ENCODE measurements around the gene CENPS. TPM values are rescaled to one million over a fixed set of nuclear protein-coding genes. Genes with fewer than 3 reads are reported as not detected.
A peak's percentile ranks its signal among the peaks of the same experiment; 100 is the strongest.
"Not testable (repeated sequence)": the region's sequence is repeated elsewhere in the genome, so short reads cannot be mapped to it uniquely, and the experiment has no call there.

Gene CENPS
- total RNA-seq, 2 experiments from 2014 or later, result 16.1 to 20.7 TPM

DNA sequence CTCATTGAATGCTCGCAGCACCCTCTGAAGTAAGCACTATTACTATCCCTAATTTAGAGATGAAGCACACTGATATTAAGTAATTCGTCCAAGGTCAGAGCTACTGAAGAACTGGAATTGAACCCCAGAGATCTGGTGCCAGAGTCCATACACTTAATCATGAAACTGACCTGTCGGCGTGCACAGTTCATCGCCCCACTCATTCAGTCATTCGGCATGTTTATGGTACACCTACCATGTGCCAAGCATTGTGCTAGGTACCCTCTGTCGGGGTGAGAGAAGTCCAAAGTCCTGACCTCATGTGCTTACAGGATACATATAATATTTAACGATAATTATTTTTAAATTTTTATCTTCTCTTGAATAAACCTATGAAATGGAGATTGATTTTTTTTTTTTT is 5.6 kb upstream of the CENPS start:
- POLR2A ChIA-PET, result no interaction called here
- Mint-ChIP-seq H3K27ac (no peak overlapping the region), H3K4me1 (peaks cover 11% of the 10 kb centered on the region), H3K36me3 (ENCODE audit: low read depth) (peaks cover 7% of the 10 kb centered on the region), H3K27me3 (no peaks in the 10 kb centered on the region), H3K9me3 (no peaks in the 10 kb centered on the region), H3K4me3 (no peak overlapping the region)
- DNase-seq, result no peak
- CTCF ChIA-PET, result no interaction called here

DNA sequence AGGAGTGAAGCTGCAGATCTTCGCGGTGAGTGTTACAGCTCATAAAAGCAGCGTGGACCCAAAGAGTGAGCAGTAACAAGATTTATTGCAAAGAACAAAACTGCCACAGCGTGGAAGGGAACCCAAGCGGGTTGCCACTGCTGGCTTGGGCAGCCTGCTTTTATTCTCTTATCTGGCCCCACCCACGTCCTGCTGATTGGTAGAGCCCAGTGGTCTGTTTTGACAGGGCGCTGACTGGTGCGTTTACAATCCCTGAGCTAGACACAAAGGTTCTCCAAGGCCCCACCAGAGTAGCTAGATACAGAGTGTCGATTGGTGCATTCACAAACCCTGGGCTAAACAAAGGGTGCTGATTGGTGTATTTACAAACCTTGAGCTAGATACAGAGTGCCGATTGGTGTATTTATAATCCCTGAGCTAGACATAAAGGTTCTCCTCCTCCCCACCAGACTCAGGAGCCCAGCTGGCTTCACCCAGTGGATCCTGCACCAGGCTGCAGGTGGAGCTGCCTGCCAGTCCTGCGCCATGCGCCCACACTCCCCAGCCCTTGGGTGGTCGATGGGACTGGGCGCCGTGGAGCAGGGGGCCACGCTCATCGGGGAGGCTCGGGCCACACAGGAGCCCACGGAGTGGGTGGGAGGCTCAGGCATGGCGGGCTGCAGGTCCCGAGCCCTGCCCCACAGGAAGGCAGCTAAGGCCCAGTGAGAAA is 4.3 kb upstream of the CENPS start:
- H3K4me3 Mint-ChIP-seq; H3K9me3 Mint-ChIP-seq; H3K36me3 Mint-ChIP-seq (ENCODE audit: low read depth); POLR2A ChIA-PET; DNase-seq; H3K27me3 Mint-ChIP-seq; H3K27ac Mint-ChIP-seq: not testable (repeated sequence)
- CTCF ChIA-PET, result interaction anchor here (1.1 kb wide), 1 partner anchor 216 kb away, joined by 3 read pairs; the partner anchor contains the start of gene KIF1B
- H3K4me1 Mint-ChIP-seq, result peaks cover 19% of the 10 kb centered on the region

DNA sequence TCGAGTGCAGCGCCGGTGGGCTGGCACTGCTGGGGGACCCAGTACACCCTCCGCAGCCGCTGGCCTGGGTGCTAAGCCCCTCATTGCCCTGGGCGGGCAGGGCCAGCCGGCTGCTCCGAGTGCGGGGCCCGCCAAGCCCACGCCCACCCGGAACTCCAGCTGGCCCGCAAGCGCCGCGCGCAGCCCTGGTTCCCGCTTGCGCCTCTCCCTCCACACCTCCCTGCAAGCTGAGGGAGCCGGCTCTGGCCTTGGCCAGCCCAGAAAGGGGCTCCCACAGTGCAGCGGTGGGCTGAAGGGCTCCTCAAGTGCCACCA is 3.7 kb upstream of the CENPS start:
- H3K27me3 Mint-ChIP-seq; H3K4me3 Mint-ChIP-seq; H3K36me3 Mint-ChIP-seq (ENCODE audit: low read depth); H3K27ac Mint-ChIP-seq; H3K9me3 Mint-ChIP-seq; POLR2A ChIA-PET; DNase-seq: not testable (repeated sequence)
- peaks cover 24% of the 10 kb centered on the region for H3K4me1 Mint-ChIP-seq
- CTCF ChIA-PET, result interaction anchor here (1.1 kb wide), 1 partner anchor 216 kb away, joined by 3 read pairs; the partner anchor contains the start of gene KIF1B

DNA sequence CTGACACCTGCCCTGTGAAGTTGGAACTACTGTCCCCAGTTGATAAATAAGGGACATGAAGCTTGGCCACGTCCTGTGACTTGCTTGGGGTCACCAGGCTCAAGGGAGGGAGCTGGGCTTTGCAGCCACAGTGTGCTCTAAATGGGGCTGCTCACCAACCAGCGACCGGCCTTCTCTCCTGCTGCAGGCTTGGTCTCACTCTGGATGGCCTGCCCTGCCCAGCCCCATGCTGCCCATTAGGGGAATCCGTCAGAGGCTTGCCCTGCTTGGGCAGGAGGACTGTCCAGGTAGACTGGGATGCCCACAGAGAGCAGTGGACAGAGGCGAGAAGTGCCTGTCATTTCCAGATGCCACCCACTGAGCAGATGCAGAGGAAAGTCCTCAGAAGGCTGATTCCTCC is 1.2 kb upstream of the CENPS start:
- Mint-ChIP-seq H3K27ac (peak overlapping the region; percentile 91), H3K36me3 (ENCODE audit: low read depth) (no peaks in the 10 kb centered on the region), H3K4me3 (peak overlapping the region; percentile 82), H3K9me3 (no peaks in the 10 kb centered on the region), H3K4me1 (peaks cover 31% of the 10 kb centered on the region), H3K27me3 (no peaks in the 10 kb centered on the region)
- ChIA-PET POLR2A (no interaction called here), CTCF (interaction anchor here (0.6 to 4.6 kb wide), 11 partner anchors 13 to 556 kb away, joined by 3 to 61 read pairs (median 4); partner anchors contain the start of genes KIF1B, LZIC and NMNAT1)
- DNase-seq, result no peak

DNA sequence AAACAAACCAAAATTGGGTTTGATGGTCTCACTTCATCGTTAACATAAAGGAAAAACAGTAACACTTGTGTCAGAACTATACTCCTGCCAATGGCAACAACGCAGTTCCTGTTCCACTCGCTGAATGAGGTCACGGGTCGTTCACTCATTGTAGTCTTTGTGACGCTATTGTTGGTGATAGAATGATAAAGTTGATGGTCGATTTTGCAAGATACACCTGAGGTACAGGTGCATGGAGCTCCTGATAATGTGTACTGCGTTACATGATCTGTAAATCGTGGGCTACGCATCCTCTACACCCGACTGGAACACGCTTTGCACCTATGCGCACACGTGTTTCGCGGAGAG is 391 bp upstream of the CENPS start:
- Mint-ChIP-seq H3K4me3 (peak overlapping the region; percentile 82), H3K4me1 (peaks cover 31% of the 10 kb centered on the region), H3K27ac (peak overlapping the region; percentile 91), H3K27me3 (no peaks in the 10 kb centered on the region), H3K9me3 (no peaks in the 10 kb centered on the region), H3K36me3 (ENCODE audit: low read depth) (no peaks in the 10 kb centered on the region)
- POLR2A ChIA-PET, result interaction anchor here (0.7 kb wide), 1 partner anchor 359 kb away, joined by 3 read pairs; no protein-coding TSS in a partner anchor
- CTCF ChIA-PET, result interaction anchor here (0.6 to 4.6 kb wide), 26 partner anchors 14 to 486 kb away, joined by 3 to 61 read pairs (median 4); partner anchors contain the start of genes DFFA, KIF1B and PGD
- DNase-seq, result peak; percentile 47

DNA sequence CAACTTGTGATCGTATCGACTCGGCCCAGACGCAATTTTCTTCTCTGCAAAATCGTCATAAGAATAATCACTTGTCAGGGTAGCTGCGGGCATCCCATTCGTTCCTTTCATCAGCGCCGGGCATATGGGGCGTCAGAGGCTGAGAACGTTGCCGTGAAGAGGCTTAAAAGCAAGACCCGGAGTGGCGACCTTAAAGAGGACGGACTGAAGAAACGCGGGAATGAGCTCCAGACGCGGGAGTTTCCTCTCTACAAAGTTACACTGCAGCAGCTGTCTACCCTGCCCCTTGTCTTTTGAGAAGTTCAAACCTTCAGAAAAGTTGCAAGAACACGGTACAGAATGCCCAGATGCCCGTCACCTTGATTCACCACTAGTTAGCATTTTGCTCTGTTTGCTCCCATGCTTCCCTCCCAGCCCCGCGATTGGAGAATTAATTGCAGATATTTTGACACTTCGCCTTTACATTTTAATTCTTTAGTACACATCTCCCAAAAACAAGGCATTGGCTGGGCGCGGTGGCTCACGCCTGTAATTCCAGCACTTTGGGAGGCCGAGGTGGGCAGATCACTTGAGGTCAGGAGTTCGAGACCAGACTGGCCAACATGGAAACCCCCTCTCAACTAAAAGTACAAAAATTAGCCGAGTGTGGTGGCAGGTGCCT is 967 bp downstream of the CENPS start:
- Mint-ChIP-seq H3K36me3 (ENCODE audit: low read depth) (no peaks in the 10 kb centered on the region), H3K9me3 (no peaks in the 10 kb centered on the region), H3K4me1 (peaks cover 31% of the 10 kb centered on the region), H3K27ac (peak overlapping the region; percentile 82), H3K27me3 (no peaks in the 10 kb centered on the region), H3K4me3 (peak overlapping the region; percentile 82)
- ChIA-PET CTCF (interaction anchor here (0.8 to 4.6 kb wide), 13 partner anchors 14 to 547 kb away, joined by 3 to 61 read pairs (median 5); partner anchors contain the start of genes DFFA, KIF1B, LZIC and NMNAT1), POLR2A (no interaction called here)
- DNase-seq, result peak; percentile 22

DNA sequence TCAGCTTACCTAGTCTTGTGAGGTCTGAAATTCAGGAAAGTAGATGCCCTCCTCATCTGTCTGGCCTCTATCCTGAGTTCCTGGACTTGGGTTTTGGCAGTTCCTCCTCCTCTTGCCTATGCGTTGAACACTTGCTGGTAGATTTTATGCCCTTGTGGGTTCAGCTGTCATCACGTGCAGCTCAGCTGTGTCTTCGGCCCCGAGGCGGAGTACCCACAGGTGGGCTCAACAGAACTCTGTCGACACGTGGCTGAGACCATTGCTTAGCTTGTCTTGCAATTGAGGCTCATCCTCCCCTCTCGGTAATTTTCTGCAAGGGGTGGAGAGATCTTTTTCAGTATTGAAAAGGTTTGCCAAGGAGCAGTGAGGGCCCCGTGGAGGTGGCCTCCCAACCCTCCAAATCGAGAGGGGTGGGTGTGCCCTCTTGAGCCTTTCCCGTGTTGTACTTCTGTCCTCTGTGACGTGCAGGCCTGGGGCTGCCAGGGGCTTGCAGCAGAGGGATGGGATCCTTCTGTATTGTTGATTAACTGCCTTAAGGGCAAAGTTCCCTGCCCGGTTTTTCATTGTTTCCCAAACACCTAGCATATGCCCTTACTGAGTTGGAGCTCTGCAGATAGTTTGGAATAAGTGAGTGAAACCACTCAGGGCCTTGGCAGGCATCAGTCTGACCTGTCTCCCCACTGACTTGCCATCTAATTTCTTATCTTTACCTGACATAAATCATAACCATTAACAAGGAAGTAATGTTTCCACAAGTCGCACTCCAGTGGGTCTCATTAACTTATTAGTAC is 2.9 kb downstream of the CENPS start:
- Mint-ChIP-seq H3K27ac (no peak overlapping the region), H3K4me3 (no peak overlapping the region), H3K9me3 (no peaks in the 10 kb centered on the region), H3K4me1 (peaks cover 25% of the 10 kb centered on the region), H3K27me3 (no peaks in the 10 kb centered on the region), H3K36me3 (ENCODE audit: low read depth) (no peaks in the 10 kb centered on the region)
- CTCF ChIA-PET, result interaction anchor here (1.1 to 4.6 kb wide), 3 partner anchors 25 to 805 kb away, joined by 3 to 61 read pairs (median 4); no protein-coding TSS in a partner anchor
- no peak for DNase-seq
- POLR2A ChIA-PET, result no interaction called here

DNA sequence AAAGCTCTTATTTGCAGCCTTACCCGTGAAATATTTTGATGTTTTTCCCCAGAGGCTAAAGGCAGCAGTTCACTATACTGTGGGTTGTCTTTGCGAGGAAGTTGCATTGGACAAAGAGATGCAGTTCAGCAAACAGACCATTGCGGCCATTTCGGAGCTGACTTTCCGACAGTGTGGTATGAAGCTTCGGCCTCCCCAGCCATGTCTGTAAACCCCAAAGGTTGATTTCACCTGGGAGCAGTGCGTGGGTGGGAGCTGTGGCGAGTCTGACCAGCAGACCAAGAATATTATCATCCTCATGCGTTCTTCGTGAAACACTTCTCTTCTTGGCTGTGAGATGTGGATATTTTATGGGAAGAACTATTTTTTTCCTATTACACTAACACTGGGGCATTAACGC is 3.6 kb downstream of the CENPS start:
- H3K4me1 Mint-ChIP-seq, result peaks cover 23% of the 10 kb centered on the region
- no peaks in the 10 kb centered on the region for H3K36me3 Mint-ChIP-seq (ENCODE audit: low read depth)
- ChIA-PET CTCF (interaction anchor here (1.1 to 1.4 kb wide), 2 partner anchors 23 to 24 kb away, joined by 3 read pairs; no protein-coding TSS in a partner anchor), POLR2A (no interaction called here)
- H3K27ac Mint-ChIP-seq, result no peak overlapping the region
- no peaks in the 10 kb centered on the region for H3K9me3 Mint-ChIP-seq
- H3K27me3 Mint-ChIP-seq, result no peaks in the 10 kb centered on the region
- H3K4me3 Mint-ChIP-seq, result no peak overlapping the region
- no peak for DNase-seq

DNA sequence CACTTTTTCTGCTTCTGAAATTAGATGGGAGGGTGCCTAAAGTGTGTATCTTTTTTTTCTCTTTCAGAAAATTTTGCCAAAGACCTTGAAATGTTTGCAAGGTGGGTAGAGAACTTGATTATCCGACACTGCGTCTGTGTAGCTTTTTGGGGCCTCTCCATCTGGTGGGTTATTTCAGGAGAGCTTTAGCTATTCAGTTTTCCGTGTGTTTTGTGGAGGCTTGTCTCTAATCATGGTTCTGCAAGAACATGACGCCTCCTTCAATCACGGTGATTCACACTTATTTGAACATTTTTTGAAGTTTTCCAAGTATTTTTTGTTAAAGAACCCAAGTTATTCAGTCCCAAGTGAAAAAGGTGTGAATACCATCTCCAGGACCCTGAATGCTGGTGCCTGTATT is 4.4 kb downstream of the CENPS start:
- Mint-ChIP-seq H3K9me3 (no peaks in the 10 kb centered on the region), H3K4me3 (no peak overlapping the region), H3K4me1 (peaks cover 20% of the 10 kb centered on the region), H3K27me3 (no peaks in the 10 kb centered on the region), H3K27ac (no peak overlapping the region), H3K36me3 (ENCODE audit: low read depth) (no peaks in the 10 kb centered on the region)
- POLR2A ChIA-PET, result no interaction called here
- no peak for DNase-seq
- CTCF ChIA-PET, result interaction anchor here (1.1 to 1.4 kb wide), 2 partner anchors 22 to 23 kb away, joined by 3 read pairs; no protein-coding TSS in a partner anchor

DNA sequence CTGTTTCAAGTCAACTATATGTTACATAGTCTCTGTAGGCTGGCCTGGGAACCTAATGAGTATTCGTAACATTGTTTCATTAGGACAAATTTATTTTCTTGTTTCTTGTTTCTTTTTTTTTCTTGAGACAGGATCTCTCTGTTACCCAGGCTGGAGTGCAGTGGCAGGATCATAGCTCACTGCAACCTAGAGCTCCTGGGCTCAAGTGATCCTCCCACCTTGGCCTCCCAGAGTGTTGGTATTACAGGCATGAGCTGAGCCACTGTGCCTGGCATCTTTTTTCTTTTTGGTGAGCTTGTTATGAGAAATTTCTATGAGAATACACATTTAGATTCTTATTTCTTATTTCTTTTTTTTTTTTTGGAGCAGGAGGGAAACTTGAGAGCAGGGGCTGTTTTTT is 6.8 kb downstream of the CENPS start:
- ChIA-PET POLR2A (no interaction called here), CTCF (interaction anchor here (0.7 to 1.8 kb wide), 4 partner anchors 9 to 67 kb away, joined by 3 to 5 read pairs (median 4); no protein-coding TSS in a partner anchor)
- no peak for DNase-seq
- Mint-ChIP-seq H3K36me3 (ENCODE audit: low read depth) (peaks cover 6% of the 10 kb centered on the region), H3K4me3 (no peak overlapping the region), H3K27ac (no peak overlapping the region), H3K9me3 (no peaks in the 10 kb centered on the region), H3K4me1 (peaks cover 2% of the 10 kb centered on the region), H3K27me3 (no peaks in the 10 kb centered on the region)

DNA sequence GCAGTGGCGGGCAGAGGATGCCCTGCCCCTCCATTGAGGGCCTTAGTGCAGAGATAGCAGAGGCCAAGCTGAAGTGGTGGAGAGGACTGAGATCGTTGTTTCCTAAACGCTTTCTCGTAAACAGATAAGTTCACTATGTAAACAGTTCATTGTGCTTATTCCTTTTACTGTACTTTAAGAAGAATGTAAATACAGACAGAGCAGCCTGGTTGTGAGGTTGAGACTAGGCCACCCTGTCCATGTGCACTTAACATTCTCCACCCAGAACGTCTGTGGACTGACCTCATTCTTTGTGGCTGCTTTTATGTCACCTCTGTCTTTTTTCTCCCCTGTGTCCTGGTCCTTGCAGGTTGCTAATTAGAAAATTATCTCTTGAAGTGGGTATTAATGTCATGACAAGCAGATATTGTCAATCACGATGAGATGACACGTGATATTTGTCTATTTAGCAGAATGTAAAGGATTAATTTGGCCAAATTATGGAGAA is 8.5 kb downstream of the CENPS start:
- Mint-ChIP-seq H3K4me1 (no peaks in the 10 kb centered on the region), H3K27me3 (no peaks in the 10 kb centered on the region), H3K9me3 (no peaks in the 10 kb centered on the region), H3K27ac (no peak overlapping the region), H3K4me3 (no peak overlapping the region), H3K36me3 (ENCODE audit: low read depth) (peaks cover 6% of the 10 kb centered on the region)
- DNase-seq, result no peak
- CTCF ChIA-PET, result interaction anchor here (0.8 kb wide), 1 partner anchor 15 kb away, joined by 3 read pairs; no protein-coding TSS in a partner anchor
- POLR2A ChIA-PET, result no interaction called here

DNA sequence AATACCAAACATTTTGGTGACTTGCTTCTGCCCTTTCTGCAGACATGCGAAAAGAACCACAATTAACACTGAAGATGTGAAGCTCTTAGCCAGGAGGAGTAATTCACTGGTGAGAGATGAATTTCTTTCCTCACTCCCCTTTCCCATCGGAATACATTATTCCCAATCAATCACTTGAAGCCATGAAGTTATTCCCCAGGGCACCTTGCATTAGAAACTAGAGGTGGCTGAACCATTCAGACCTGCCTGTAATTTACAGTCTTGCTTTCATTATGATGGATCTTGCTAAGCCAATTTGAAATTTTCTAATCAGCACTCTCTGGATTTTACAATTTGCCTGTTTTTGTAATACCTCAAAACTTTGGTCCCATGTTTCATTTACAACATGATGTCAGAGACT is 10.1 kb downstream of the CENPS start:
- Mint-ChIP-seq H3K4me3 (no peak overlapping the region), H3K27ac (no peak overlapping the region), H3K4me1 (no peaks in the 10 kb centered on the region), H3K36me3 (ENCODE audit: low read depth) (peaks cover 8% of the 10 kb centered on the region), H3K27me3 (no peaks in the 10 kb centered on the region), H3K9me3 (no peaks in the 10 kb centered on the region)
- ChIA-PET POLR2A (no interaction called here), CTCF (no interaction called here)
- DNase-seq, result no peak

DNA sequence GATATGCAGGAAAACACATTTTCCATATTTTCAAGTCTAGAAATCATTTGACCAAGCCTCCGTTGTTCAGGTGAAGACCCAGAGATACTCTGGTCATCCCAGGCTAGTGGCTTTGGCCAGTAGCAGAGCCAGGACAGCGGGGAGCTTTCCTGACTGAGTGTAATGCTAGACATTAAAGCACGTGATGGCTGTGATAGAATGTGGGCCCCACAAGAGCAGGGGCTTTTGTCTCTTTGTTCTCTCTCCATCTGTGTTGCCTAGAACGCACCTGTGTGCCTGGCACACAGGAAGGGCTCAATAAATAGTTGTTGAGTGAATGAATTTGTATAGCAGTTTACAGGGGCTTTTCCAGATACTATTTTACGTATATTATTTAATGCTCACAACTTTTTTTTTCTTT is 10.6 kb downstream of the CENPS start:
- DNase-seq, result no peak
- H3K9me3 Mint-ChIP-seq, result no peaks in the 10 kb centered on the region
- H3K4me1 Mint-ChIP-seq, result no peaks in the 10 kb centered on the region
- peaks cover 8% of the 10 kb centered on the region for H3K36me3 Mint-ChIP-seq (ENCODE audit: low read depth)
- no peak overlapping the region for H3K4me3 Mint-ChIP-seq
- no peaks in the 10 kb centered on the region for H3K27me3 Mint-ChIP-seq
- no peak overlapping the region for H3K27ac Mint-ChIP-seq
- POLR2A ChIA-PET, result no interaction called here
- CTCF ChIA-PET, result no interaction called here
